Body of pancreas (tissue), 4 donors: ENCODE measurements around the gene IL1A.

Experiments used
- CTCF ChIP-seq, 7 experiments: fragments of 450-650 bp in 4 of 7; fragments of 200-600 bp in 3 of 7; sonication (generic) in 3 of 7; IDR thresholded peaks; one replicate each; pipeline ENCODE4 v1.5.1; 2016 to 2019; ENCODE audit warnings: antibody characterized with exemption in 7 of 7
- POLR2A ChIP-seq, 3 donors: fragments of 450-650 bp; IDR thresholded peaks; one replicate each; pipeline ENCODE4 v1.6.1; 2016; ENCODE audit warnings: antibody characterized with exemption in 3 of 3, mild to moderate bottlenecking in 2 of 3

GRCh38 chr2:112795774-112796173 is 11.5 kb upstream of the IL1A start:
- TF ChIP-seq CTCF (IDR thresholded peaks at IDR 0.05) (no peak), POLR2A (IDR thresholded peaks at IDR 0.05) (no peak)
